CD4-positive, alpha-beta T cell (primary cell): Measurements from ENCODE around the gene MINDY4B. TPM values are rescaled to one million over a fixed set of nuclear protein-coding genes. Genes with fewer than 3 reads are reported as not detected.

Experiments
- ATAC-seq: fragments of 200-7000 bp; cut with Tn5 transposase; one replicate; pipeline ENCODE4 v1.10.0; 2022; ENCODE audit warnings: mild to moderate bottlenecking; ENCODE audit not compliant: poor library complexity
- CTCF ChIA-PET: fragments of 350-600 bp; sonication (Branson Sonifier 250); formaldehyde crosslinking; loops from one replicate; lab custom pipeline; 2021; ENCODE audit warnings: antibody characterized with exemption, inconsistent platforms; lab: Charles Lee
- POLR2A ChIA-PET: fragments of 350-600 bp; sonication (Branson Sonifier 250); formaldehyde crosslinking; loops from one replicate; lab custom pipeline; 2021; ENCODE audit warnings: antibody characterized with exemption, inconsistent platforms; lab: Charles Lee
- DNase-seq, 14 experiments: peaks; one replicate each; pipeline ENCODE4 v3.0.0-alpha.2; 2013 to 2020; ENCODE audit warnings: mixed read lengths in 2 of 14
- H3K27ac ChIP-seq, 2 donors: one replicate each; pipeline versions ENCODE4 v1.5.1 to v1.7.0; 2013; ENCODE audit warnings: low read length in 2 of 2, low read depth in 1 of 2, mild to moderate bottlenecking in 1 of 2
- H3K27me3 ChIP-seq, 2 experiments: 1 replicate in 1 of 2; 2 replicates in 1 of 2; pipeline versions ENCODE4 v1.6.1 to v1.7.0; 2013; ENCODE audit warnings: low read length in 2 of 2, control low read depth in 1 of 2, mild to moderate bottlenecking in 1 of 2, moderate library complexity in 1 of 2; ENCODE audit not compliant: insufficient read depth in 2 of 2, control insufficient read depth in 1 of 2
- H3K36me3 ChIP-seq: one replicate; pipeline ENCODE4 v1.6.1; 2013; ENCODE audit warnings: low read length, control low read depth; ENCODE audit not compliant: insufficient read depth
- H3K4me1 ChIP-seq: one replicate; pipeline ENCODE4 v1.6.1; 2013; ENCODE audit warnings: low read length, control low read depth; ENCODE audit not compliant: insufficient read depth
- H3K4me3 ChIP-seq: one replicate; pipeline ENCODE4 v1.5.1; 2013; ENCODE audit warnings: mild to moderate bottlenecking, low read length, moderate library complexity
- H3K9me3 ChIP-seq, 2 experiments: 1 replicate in 1 of 2; 2 replicates in 1 of 2; pipeline versions ENCODE4 v1.6.1 to v1.7.0; 2013; ENCODE audit warnings: low read length in 2 of 2, mild to moderate bottlenecking in 2 of 2, control low read depth in 1 of 2, moderate library complexity in 1 of 2; ENCODE audit not compliant: control insufficient read depth in 1 of 2, insufficient read depth in 1 of 2
- H3K27ac Mint-ChIP-seq: one replicate; pipeline ENCODE4 v1.8.0; 2020; ENCODE audit warnings: mixed read lengths
- H3K27me3 Mint-ChIP-seq: one replicate; pipeline ENCODE4 v1.8.0; 2021; ENCODE audit warnings: mixed read lengths
- H3K36me3 Mint-ChIP-seq: one replicate; pipeline ENCODE4 v1.8.0; 2021; ENCODE audit warnings: low read depth, mixed read lengths
- H3K4me1 Mint-ChIP-seq: one replicate; pipeline ENCODE4 v1.8.0; 2021; ENCODE audit warnings: low read depth, mixed read lengths
- H3K4me3 Mint-ChIP-seq: one replicate; pipeline ENCODE4 v1.8.0; 2020; ENCODE audit warnings: mild to moderate bottlenecking, mixed read lengths
- H3K9me3 Mint-ChIP-seq: one replicate; pipeline ENCODE4 v1.8.0; 2020; ENCODE audit warnings: mixed read lengths
- intact Hi-C, 2 experiments: fragments of 100-400 bp; cut with DNase I in 1 of 2; cut with micrococcal nuclease in 1 of 2; formaldehyde crosslinking; loops; one replicate each; pipeline versions ENCODE4 v1.15.1 to v1.9.0; 2023 to 2025; cut with DNase I, micrococcal nuclease
- total RNA-seq, 174 experiments: library from RNA in 2 of 174; stranded (reverse) in 2 of 174; gene quantifications; one replicate each; pipeline ENCODE4 v1.2.3 and lab custom pipeline; 2021 to 2026
- TF ChIP-seq, protein P1 (sequence below): fragments of 200-600 bp; IDR thresholded peaks from one replicate; pipeline ENCODE4 v1.8.0; 2022; ENCODE audit warnings: antibody characterized with exemption, mild to moderate bottlenecking

MINDY4B gene
- total RNA-seq, 2 experiments from 2014 or later: not detected

DNA sequence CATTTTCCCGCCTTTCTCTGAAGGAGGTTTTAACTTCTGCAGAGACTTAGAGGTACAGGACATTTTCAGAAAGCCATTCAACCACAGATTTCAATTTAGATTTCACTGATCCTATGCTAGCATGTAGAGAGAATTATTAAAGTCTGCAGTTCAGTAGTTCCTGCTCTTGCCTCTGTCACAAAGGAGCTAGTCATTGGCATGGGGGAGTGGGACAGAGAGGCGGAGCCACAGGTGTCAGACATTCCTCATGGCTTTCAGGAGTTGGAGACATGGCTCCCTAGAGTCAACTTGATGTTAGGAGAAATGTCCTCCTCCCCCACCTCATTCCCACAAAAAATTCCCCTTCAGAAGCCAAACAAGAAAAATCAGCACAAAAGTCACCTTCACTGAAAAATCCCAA, 76.2 kb downstream of the MINDY4B start:
- TF ChIP-seq, protein P1, sequence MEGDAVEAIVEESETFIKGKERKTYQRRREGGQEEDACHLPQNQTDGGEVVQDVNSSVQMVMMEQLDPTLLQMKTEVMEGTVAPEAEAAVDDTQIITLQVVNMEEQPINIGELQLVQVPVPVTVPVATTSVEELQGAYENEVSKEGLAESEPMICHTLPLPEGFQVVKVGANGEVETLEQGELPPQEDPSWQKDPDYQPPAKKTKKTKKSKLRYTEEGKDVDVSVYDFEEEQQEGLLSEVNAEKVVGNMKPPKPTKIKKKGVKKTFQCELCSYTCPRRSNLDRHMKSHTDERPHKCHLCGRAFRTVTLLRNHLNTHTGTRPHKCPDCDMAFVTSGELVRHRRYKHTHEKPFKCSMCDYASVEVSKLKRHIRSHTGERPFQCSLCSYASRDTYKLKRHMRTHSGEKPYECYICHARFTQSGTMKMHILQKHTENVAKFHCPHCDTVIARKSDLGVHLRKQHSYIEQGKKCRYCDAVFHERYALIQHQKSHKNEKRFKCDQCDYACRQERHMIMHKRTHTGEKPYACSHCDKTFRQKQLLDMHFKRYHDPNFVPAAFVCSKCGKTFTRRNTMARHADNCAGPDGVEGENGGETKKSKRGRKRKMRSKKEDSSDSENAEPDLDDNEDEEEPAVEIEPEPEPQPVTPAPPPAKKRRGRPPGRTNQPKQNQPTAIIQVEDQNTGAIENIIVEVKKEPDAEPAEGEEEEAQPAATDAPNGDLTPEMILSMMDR: no peak
- H3K27me3 Mint-ChIP-seq: no peaks in the 10 kb centered on the region
- H3K27ac ChIP-seq: no peak overlapping the region
- H3K4me1 Mint-ChIP-seq: no peaks in the 10 kb centered on the region
- H3K36me3 ChIP-seq: no peaks in the 10 kb centered on the region
- no peaks in the 10 kb centered on the region for H3K36me3 Mint-ChIP-seq
- no peak overlapping the region for H3K4me3 ChIP-seq
- intact Hi-C loops: no loop called here
- no peaks in the 10 kb centered on the region for H3K4me1 ChIP-seq
- ChIA-PET CTCF (no interaction called here), POLR2A (no interaction called here)
- H3K9me3 ChIP-seq: no peaks in the 10 kb centered on the region
- H3K27ac Mint-ChIP-seq: no peak overlapping the region
- H3K9me3 Mint-ChIP-seq: no peaks in the 10 kb centered on the region
- DNase-seq: no peak
- H3K4me3 Mint-ChIP-seq: no peak overlapping the region
- H3K27me3 ChIP-seq: no peaks in the 10 kb centered on the region
- no peak for ATAC-seq

DNA sequence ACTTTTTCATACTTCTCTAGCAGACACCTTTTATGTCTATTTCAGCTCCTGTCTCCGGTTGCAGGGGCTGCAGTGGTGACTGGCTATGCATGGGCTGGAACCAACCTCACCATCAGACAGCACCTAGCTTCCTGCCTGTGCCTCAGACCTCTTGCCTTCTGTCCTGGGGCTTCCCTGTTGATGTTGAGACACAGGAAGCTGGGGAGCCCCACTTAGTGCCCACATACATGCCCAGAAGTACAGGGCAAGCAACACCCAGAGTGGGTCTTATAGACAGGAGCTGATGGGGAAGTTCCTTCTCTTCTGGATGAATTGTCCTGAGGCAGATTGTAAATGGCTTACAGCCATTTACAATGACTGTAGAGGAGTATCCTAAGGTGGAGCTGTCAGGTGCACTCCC, 77.0 kb downstream of the MINDY4B start:
- POLR2A ChIA-PET: no interaction called here
- ATAC-seq (no peak), DNase-seq (no peak)
- no peaks in the 10 kb centered on the region for H3K9me3 ChIP-seq
- no peak overlapping the region for H3K27ac ChIP-seq
- TF ChIP-seq, protein P1: no peak
- H3K27me3 ChIP-seq: no peaks in the 10 kb centered on the region
- H3K36me3 Mint-ChIP-seq: no peaks in the 10 kb centered on the region
- H3K27ac Mint-ChIP-seq: no peak overlapping the region
- no peak overlapping the region for H3K4me3 Mint-ChIP-seq
- CTCF ChIA-PET: no interaction called here
- no peaks in the 10 kb centered on the region for H3K4me1 ChIP-seq
- H3K9me3 Mint-ChIP-seq: no peaks in the 10 kb centered on the region
- no peaks in the 10 kb centered on the region for H3K4me1 Mint-ChIP-seq
- H3K36me3 ChIP-seq: no peaks in the 10 kb centered on the region
- H3K4me3 ChIP-seq: no peak overlapping the region
- H3K27me3 Mint-ChIP-seq: peaks cover 4% of the 10 kb centered on the region
- intact Hi-C loops: no loop called here

DNA sequence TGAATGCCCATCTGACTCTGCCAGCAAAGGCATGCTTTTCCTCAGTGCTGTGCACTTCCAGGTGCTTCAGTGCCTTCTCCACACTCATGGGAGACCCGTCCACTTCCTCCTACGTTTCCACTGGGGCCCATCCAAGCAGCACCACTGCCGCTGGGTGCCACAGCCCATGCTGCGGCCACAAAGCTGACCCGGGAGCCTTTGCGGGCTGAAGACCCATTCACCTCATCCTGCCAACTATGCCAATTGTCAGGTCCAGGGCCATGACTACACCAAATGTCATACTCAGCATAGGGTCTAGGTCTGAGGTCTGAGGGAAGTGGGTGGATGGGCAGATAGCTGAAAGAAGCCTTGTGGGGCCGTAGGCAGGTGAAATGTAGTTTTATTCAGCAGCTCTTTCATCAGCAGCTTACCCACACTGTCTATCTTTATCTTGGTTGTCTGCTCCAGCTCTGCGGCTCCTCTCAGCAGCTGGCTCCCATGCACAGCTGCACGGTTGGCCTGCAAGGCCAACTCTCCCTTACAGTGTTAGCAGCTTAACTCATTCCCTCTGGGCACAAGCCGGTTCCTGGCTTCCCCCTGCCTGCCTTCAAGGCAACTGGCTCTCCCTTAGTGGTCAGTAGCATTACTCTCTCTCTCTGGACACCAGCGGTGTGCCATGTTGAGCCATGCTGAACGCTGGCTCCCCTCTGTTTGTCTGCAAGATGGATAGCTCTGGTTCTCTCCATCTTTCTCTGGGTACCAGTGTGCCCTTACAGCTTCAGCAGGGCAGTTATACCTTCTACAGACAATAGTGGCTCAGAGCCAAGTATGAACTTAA, 78.6 kb downstream of the MINDY4B start:
- H3K36me3 ChIP-seq: no peaks in the 10 kb centered on the region
- no peaks in the 10 kb centered on the region for H3K4me1 ChIP-seq
- H3K4me1 Mint-ChIP-seq: no peaks in the 10 kb centered on the region
- H3K27me3 ChIP-seq: no peaks in the 10 kb centered on the region
- intact Hi-C loops: no loop called here
- ATAC-seq (no peak), DNase-seq (no peak)
- H3K4me3 ChIP-seq: no peak overlapping the region
- no peaks in the 10 kb centered on the region for H3K36me3 Mint-ChIP-seq
- no peak overlapping the region for H3K27ac ChIP-seq
- CTCF ChIA-PET: no interaction called here
- TF ChIP-seq, protein P1: no peak
- POLR2A ChIA-PET: no interaction called here
- no peaks in the 10 kb centered on the region for H3K9me3 ChIP-seq
- no peaks in the 10 kb centered on the region for H3K9me3 Mint-ChIP-seq
- H3K4me3 Mint-ChIP-seq: no peak overlapping the region
- H3K27me3 Mint-ChIP-seq: peaks cover 11% of the 10 kb centered on the region
- H3K27ac Mint-ChIP-seq: no peak overlapping the region
